Liver (tissue), 9 donors: ENCODE data around the gene TSPO2. TPM values are rescaled to one million over a fixed set of nuclear protein-coding genes. Genes with fewer than 3 reads are reported as not detected.

Experiments
- DNase-seq: peaks from one replicate; pipeline ENCODE4 v3.0.0-alpha.2; 2017; ENCODE audit warnings: low spot score
- H3K27ac ChIP-seq, 2 donors: one replicate each; pipeline ENCODE4 v1.7.0; 2013; ENCODE audit warnings: inconsistent platforms in 2 of 2, low read length in 2 of 2, control low read depth in 1 of 2, low read depth in 1 of 2, mild to moderate bottlenecking in 1 of 2
- H3K27me3 ChIP-seq, 4 donors: one replicate each; pipeline versions ENCODE4 v1.6.1 to v1.7.0; 2013; ENCODE audit warnings: low read length in 3 of 4, inconsistent platforms in 1 of 4, mild to moderate bottlenecking in 1 of 4, moderate library complexity in 1 of 4; ENCODE audit not compliant: control insufficient read depth in 4 of 4, insufficient read depth in 4 of 4
- H3K36me3 ChIP-seq, 4 donors: one replicate each; pipeline versions ENCODE4 v1.6.1 to v1.7.0; 2013; ENCODE audit warnings: low read length in 3 of 4, mild to moderate bottlenecking in 3 of 4, low read depth in 1 of 4, moderate library complexity in 1 of 4; ENCODE audit not compliant: control insufficient read depth in 4 of 4, insufficient read depth in 3 of 4
- H3K4me1 ChIP-seq, 4 donors: one replicate each; pipeline versions ENCODE4 v1.6.1 to v1.7.0; 2013; ENCODE audit warnings: low read length in 3 of 4, mild to moderate bottlenecking in 3 of 4, moderate library complexity in 1 of 4; ENCODE audit not compliant: control insufficient read depth in 4 of 4, insufficient read depth in 4 of 4
- H3K4me3 ChIP-seq, 3 donors: one replicate each; pipeline versions ENCODE4 v1.6.1 to v1.7.0; 2013; ENCODE audit warnings: low read length in 3 of 3, control low read depth in 1 of 3, low read depth in 1 of 3, mild to moderate bottlenecking in 1 of 3
- H3K9ac ChIP-seq, 2 donors: one replicate each; pipeline ENCODE4 v1.7.0; 2013; ENCODE audit warnings: low read length in 2 of 2, mild to moderate bottlenecking in 2 of 2, moderate library complexity in 2 of 2, control low read depth in 1 of 2, low read depth in 1 of 2
- H3K9me3 ChIP-seq, 4 donors: one replicate each; pipeline versions ENCODE4 v1.6.1 to v1.7.0; 2013; ENCODE audit warnings: low read length in 3 of 4; ENCODE audit not compliant: control insufficient read depth in 4 of 4
- ATF3 ChIP-seq: IDR thresholded peaks from 2 replicates; pipeline ENCODE4 v1.6.1; 2016; ENCODE audit warnings: antibody characterized with exemption
- CTCF ChIP-seq: fragments of 150-350 bp; IDR thresholded peaks from 2 replicates; pipeline ENCODE4 v1.5.1; 2017; ENCODE audit warnings: improper control_type of control experiment, low read depth, low read length; ENCODE audit not compliant: missing input control
- EGR1 ChIP-seq, 2 donors: IDR thresholded peaks; 2 replicates each; pipeline ENCODE4 v1.6.1; 2016 to 2018; ENCODE audit warnings: antibody characterized with exemption in 2 of 2, low read depth in 2 of 2
- FOXA1 ChIP-seq: IDR thresholded peaks from 2 replicates; pipeline ENCODE4 v1.6.1; 2016; ENCODE audit warnings: antibody characterized with exemption
- GABPA ChIP-seq, 2 donors: IDR thresholded peaks in 1 of 2; conservative IDR thresholded peaks in 1 of 2; 2 replicates each; pipeline ENCODE4 v1.6.1; 2016; ENCODE audit warnings: antibody characterized with exemption in 2 of 2, mild to moderate bottlenecking in 1 of 2, moderate library complexity in 1 of 2
- HNF4A ChIP-seq, 2 donors: conservative IDR thresholded peaks; 2 replicates each; pipeline ENCODE4 v1.6.1; 2016; ENCODE audit warnings: antibody characterized with exemption in 2 of 2, mild to moderate bottlenecking in 2 of 2
- MAX ChIP-seq: IDR thresholded peaks from 2 replicates; pipeline ENCODE4 v1.6.1; 2016; ENCODE audit warnings: antibody characterized with exemption
- RAD21 ChIP-seq, 2 donors: IDR thresholded peaks; 2 replicates each; pipeline ENCODE4 v1.6.1; 2016; ENCODE audit warnings: antibody characterized with exemption in 2 of 2, mild to moderate bottlenecking in 2 of 2
- REST ChIP-seq: IDR thresholded peaks from 2 replicates; pipeline ENCODE4 v1.6.1; 2016; ENCODE audit warnings: antibody characterized with exemption, mild to moderate bottlenecking
- RXRA ChIP-seq, 2 donors: IDR thresholded peaks; 2 replicates each; pipeline ENCODE4 v1.6.1; 2017 to 2018; ENCODE audit warnings: antibody characterized with exemption in 2 of 2, mild to moderate bottlenecking in 1 of 2
- SP1 ChIP-seq: IDR thresholded peaks from 2 replicates; pipeline ENCODE4 v1.6.1; 2018; ENCODE audit warnings: antibody characterized with exemption, mild to moderate bottlenecking
- ZBTB33 ChIP-seq: IDR thresholded peaks from 2 replicates; pipeline ENCODE4 v1.6.1; 2016; ENCODE audit warnings: antibody characterized with exemption
- WGBS: extraction: QIAGEN DNeasy Blood & Tissue Kit; methylation state at CpG from one replicate; pipeline ENCODE4 v1.1.7; 2013; 5-methylcytosine and 5-hydroxymethylcytosine counted together
- polyA plus RNA-seq, 2 donors: library from polyadenylated mRNA; stranded (reverse) in 1 of 2; unstranded in 1 of 2; fragments of 200-250 nt in 1 of 2; fragments of >200 nt in 1 of 2; fragmentation: Nextera tagmentation in 1 of 2; extraction: Ambion mirVana in 1 of 2; gene quantifications; one replicate each; pipeline versions ENCODE4 v1.2.1 to v1.2.3, GENCODE V29; 2013 to 2015
- total RNA-seq, 2 donors: library from RNA; depleted of rRNA; stranded (reverse); fragments of >200 nt; gene quantifications; one replicate each; pipeline ENCODE4 v1.2.3, GENCODE V29; 2014
- donor health status: healthy.
- donor health status: healthy.
- donor health status: healthy.
- donor health status: healthy.
- donor health status: healthy.

Gene TSPO2
- total and polyA plus RNA-seq, 4 donors = 0.25 to 64.9 (median 0.43) TPM

GRCh38 chr6:41025966-41026530, 16.2 kb upstream of the TSPO2 start:
- Histone ChIP-seq H3K9me3 (no peaks in the 10 kb centered on the region), H3K4me1 (peaks cover 2 to 13% (median 10%) of the 10 kb centered on the region in 4 donors), H3K9ac (no peak overlapping the region), H3K4me3 (no peak overlapping the region), H3K27me3 (no peaks in the 10 kb centered on the region), H3K27ac (no peak overlapping the region), H3K36me3 (peaks cover 3 to 12% (median 6%) of the 10 kb centered on the region in 4 donors)
- DNase-seq = no peak
- 85% methylated on average over 3 of the region's 3 CpGs for WGBS
- TF ChIP-seq RAD21 (IDR thresholded peaks at IDR 0.05) (no peak), GABPA (IDR thresholded peaks at IDR 0.05 in 1 of 2, conservative IDR thresholded peaks at IDR 0.05 in 1 of 2) (no peak), RXRA (IDR thresholded peaks at IDR 0.05) (no peak), HNF4A (conservative IDR thresholded peaks at IDR 0.05) (no peak), EGR1 (IDR thresholded peaks at IDR 0.05; ENCODE audit: low read depth in 2 of 2) (no peak), CTCF (no peak), ZBTB33 (no peak), SP1 (no peak), FOXA1 (no peak), ATF3 (no peak), MAX (no peak), REST (no peak)

GRCh38 chr6:41027241-41027640, 15.0 kb upstream of the TSPO2 start:
- Histone ChIP-seq H3K9ac (no peak overlapping the region), H3K4me1 (peaks cover 2 to 13% (median 10%) of the 10 kb centered on the region in 4 donors), H3K9me3 (no peaks in the 10 kb centered on the region), H3K36me3 (peaks cover 5 to 19% (median 10%) of the 10 kb centered on the region in 4 donors), H3K27me3 (no peaks in the 10 kb centered on the region), H3K4me3 (no peak overlapping the region), H3K27ac (no peak overlapping the region)
- DNase-seq = no peak
- 74% methylated on average over 4 of the region's 4 CpGs for WGBS
- no peak for TF ChIP-seq MAX
- TF ChIP-seq RXRA (IDR thresholded peaks at IDR 0.05) = no peak
- no peak for TF ChIP-seq ZBTB33
